Testis (tissue), 3 donors: ENCODE results near the gene LYPD6. TPM values are rescaled to one million over a fixed set of nuclear protein-coding genes. Genes with fewer than 3 reads are reported as not detected.

Source experiments
- DNase-seq: peaks from one replicate; pipeline ENCODE4 v3.0.0-alpha.2; 2019
- H3K27ac ChIP-seq, 2 donors: fragments of 200-600 bp; sonication (generic); one replicate each; pipeline ENCODE4 v1.5.1; 2019
- H3K27me3 ChIP-seq: fragments of 200-600 bp; sonication (generic); one replicate; pipeline ENCODE4 v1.5.1; 2019
- H3K36me3 ChIP-seq: fragments of 200-600 bp; sonication (generic); one replicate; pipeline ENCODE4 v1.5.1; 2017; ENCODE audit warnings: low read depth; ENCODE audit errors: missing control alignments
- H3K4me1 ChIP-seq: fragments of 200-600 bp; sonication (generic); one replicate; pipeline ENCODE4 v1.5.1; 2019
- H3K4me3 ChIP-seq, 2 donors: fragments of 200-600 bp; sonication (generic); one replicate each; pipeline ENCODE4 v1.5.1; 2017 to 2019
- H3K9me3 ChIP-seq: fragments of 200-600 bp; sonication (generic); one replicate; pipeline ENCODE4 v1.5.1; 2017
- POLR2A ChIP-seq: fragments of 450-650 bp; IDR thresholded peaks from one replicate; pipeline ENCODE4 v1.6.1; 2017; ENCODE audit warnings: antibody characterized with exemption, mild to moderate bottlenecking, moderate library complexity
- WGBS, 2 donors: methylation state at CpG; one replicate each; pipeline ENCODE4 v1.1.5; 2018; 5-methylcytosine and 5-hydroxymethylcytosine counted together
- intact Hi-C: fragments of 100-400 bp; cut with DNase I; formaldehyde crosslinking; loops from one replicate; pipeline ENCODE4 v1.15.1; 2023; ENCODE audit warnings: low total_unique reads
- polyA plus RNA-seq: library from polyadenylated mRNA; stranded (reverse); fragments of 350-450 nt; fragmentation: Illumina TruSeq; extraction: RNeasy Lipid Tissue Mini Kit (QIAGEN cat#74804); gene quantifications from one replicate; pipeline ENCODE4 v1.2.3, GENCODE V29; 2014; ENCODE audit warnings: low read depth, low replicate concordance; ENCODE audit not compliant: insufficient read depth
- total RNA-seq, 2 donors: library from RNA; depleted of rRNA; stranded (reverse); fragments of >200 nt; gene quantifications; one replicate each; pipeline ENCODE4 v1.2.3, GENCODE V29; 2016
- TF ChIP-seq, protein P1 (sequence below), 3 experiments: fragments of 450-650 bp in 2 of 3; fragments of 200-600 bp in 1 of 3; sonication (generic) in 1 of 3; IDR thresholded peaks; one replicate each; pipeline ENCODE4 v1.5.1; 2016 to 2019; ENCODE audit warnings: antibody characterized with exemption in 3 of 3, mild to moderate bottlenecking in 2 of 3, moderate library complexity in 1 of 3

Gene LYPD6
- total and polyA plus RNA-seq, 3 donors from 2014 or later: 6.8 to 10.2 (median 6.9) TPM

- Histone ChIP-seq H3K4me3 (no peak overlapping the region), H3K4me1 (no peaks in the 10 kb centered on the region), H3K36me3 (no peaks in the 10 kb centered on the region), H3K27me3 (no peaks in the 10 kb centered on the region), H3K9me3 (no peaks in the 10 kb centered on the region), H3K27ac (no peak overlapping the region)
- intact Hi-C loops: no loop called here
- no peak for DNase-seq
- TF ChIP-seq, protein P1, sequence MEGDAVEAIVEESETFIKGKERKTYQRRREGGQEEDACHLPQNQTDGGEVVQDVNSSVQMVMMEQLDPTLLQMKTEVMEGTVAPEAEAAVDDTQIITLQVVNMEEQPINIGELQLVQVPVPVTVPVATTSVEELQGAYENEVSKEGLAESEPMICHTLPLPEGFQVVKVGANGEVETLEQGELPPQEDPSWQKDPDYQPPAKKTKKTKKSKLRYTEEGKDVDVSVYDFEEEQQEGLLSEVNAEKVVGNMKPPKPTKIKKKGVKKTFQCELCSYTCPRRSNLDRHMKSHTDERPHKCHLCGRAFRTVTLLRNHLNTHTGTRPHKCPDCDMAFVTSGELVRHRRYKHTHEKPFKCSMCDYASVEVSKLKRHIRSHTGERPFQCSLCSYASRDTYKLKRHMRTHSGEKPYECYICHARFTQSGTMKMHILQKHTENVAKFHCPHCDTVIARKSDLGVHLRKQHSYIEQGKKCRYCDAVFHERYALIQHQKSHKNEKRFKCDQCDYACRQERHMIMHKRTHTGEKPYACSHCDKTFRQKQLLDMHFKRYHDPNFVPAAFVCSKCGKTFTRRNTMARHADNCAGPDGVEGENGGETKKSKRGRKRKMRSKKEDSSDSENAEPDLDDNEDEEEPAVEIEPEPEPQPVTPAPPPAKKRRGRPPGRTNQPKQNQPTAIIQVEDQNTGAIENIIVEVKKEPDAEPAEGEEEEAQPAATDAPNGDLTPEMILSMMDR (IDR thresholded peaks at IDR 0.05): no peak
- TF ChIP-seq POLR2A: no peak
- 90 to 91% methylated on average over 4 of the region's 4 CpGs for WGBS, 2 donors
Observed at GRCh38 chr2:149380205-149380604, 49.8 kb downstream of the LYPD6 start.

GRCh38 chr2:149383340-149383739, 53.0 kb downstream of the LYPD6 start:
- H3K27ac ChIP-seq: no peak overlapping the region
- intact Hi-C loops: no loop called here
- TF ChIP-seq POLR2A: no peak
- TF ChIP-seq, protein P1 (IDR thresholded peaks at IDR 0.05): no peak
- no peak for DNase-seq
- no peaks in the 10 kb centered on the region for H3K9me3 ChIP-seq
- H3K27me3 ChIP-seq: no peaks in the 10 kb centered on the region
- no peaks in the 10 kb centered on the region for H3K36me3 ChIP-seq
- H3K4me3 ChIP-seq: no peak overlapping the region
- 75% methylated on average over 1 of the region's 1 CpG for WGBS, 2 donors
- H3K4me1 ChIP-seq: no peaks in the 10 kb centered on the region

- DNase-seq: no peak
Observed at GRCh38 chr2:149385350-149385749, 55.0 kb downstream of the LYPD6 start.

GRCh38 chr2:149387411-149387810, 57.0 kb downstream of the LYPD6 start:
- H3K4me3 ChIP-seq: no peak overlapping the region
- no peaks in the 10 kb centered on the region for H3K4me1 ChIP-seq
- intact Hi-C loops: no loop called here
- no peaks in the 10 kb centered on the region for H3K27me3 ChIP-seq
- DNase-seq: no peak
- WGBS, 2 donors: 70 to 82% methylated on average over 2 of the region's 2 CpGs
- H3K27ac ChIP-seq: no peak overlapping the region
- H3K9me3 ChIP-seq: no peaks in the 10 kb centered on the region
- no peak for TF ChIP-seq POLR2A
- TF ChIP-seq, protein P1 (IDR thresholded peaks at IDR 0.05): no peak
- no peaks in the 10 kb centered on the region for H3K36me3 ChIP-seq

More at GRCh38 chr2:149385350-149385749, 55.0 kb downstream of the LYPD6 start:
- TF ChIP-seq POLR2A: no peak
- TF ChIP-seq, protein P1 (IDR thresholded peaks at IDR 0.05): no peak
- H3K9me3 ChIP-seq: no peaks in the 10 kb centered on the region
- no peak overlapping the region for H3K4me3 ChIP-seq
- no peaks in the 10 kb centered on the region for H3K4me1 ChIP-seq
- no peaks in the 10 kb centered on the region for H3K36me3 ChIP-seq
- no peak overlapping the region for H3K27ac ChIP-seq
- intact Hi-C loops: no loop called here
- no peaks in the 10 kb centered on the region for H3K27me3 ChIP-seq
- WGBS, 2 donors: 46% methylated on average over 1 of the region's 1 CpG

DNA sequence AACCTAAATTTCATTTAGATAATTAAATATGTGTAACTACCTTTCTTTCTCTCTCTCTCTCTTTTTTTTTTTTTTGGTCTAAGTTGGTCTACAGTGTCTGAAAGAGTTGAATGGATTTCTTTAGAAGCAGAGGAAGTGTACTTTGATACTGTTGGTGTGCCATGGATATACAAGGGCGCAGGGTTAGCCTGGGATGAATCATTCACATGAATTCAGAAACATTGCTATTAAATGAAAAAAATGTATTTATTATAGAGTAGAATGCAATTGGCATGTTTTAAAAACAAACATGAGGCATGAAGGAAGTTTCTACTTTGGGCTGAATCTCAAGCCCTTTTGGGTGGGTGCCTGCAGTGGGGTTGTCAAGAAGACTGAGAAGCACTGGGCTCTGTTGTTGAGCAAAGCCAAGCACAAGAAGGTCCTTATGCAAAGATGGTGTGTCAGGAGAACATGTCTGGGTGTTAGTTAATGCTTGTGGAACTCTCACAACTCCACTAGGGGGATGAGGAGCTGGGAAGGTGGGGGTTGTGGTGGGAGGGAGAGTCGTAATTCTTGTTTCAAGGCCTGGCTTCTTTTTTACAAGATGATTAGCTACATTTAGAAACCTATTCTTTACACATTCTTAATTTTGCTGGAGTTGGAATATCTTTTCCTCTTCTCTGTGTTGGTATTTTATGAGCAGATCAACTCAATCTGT, 57.9 kb downstream of the LYPD6 start:
- Histone ChIP-seq H3K27me3 (no peaks in the 10 kb centered on the region), H3K4me3 (no peak overlapping the region), H3K9me3 (no peaks in the 10 kb centered on the region), H3K27ac (no peak overlapping the region), H3K4me1 (no peaks in the 10 kb centered on the region), H3K36me3 (no peaks in the 10 kb centered on the region)
- 58 to 70% methylated on average over 2 of the region's 2 CpGs for WGBS, 2 donors
- no peak for DNase-seq
- intact Hi-C loops: no loop called here
- TF ChIP-seq, protein P1 (IDR thresholded peaks at IDR 0.05): no peak
- no peak for TF ChIP-seq POLR2A
